Measurements from ENCODE around the gene ADGRF4.

Gene ADGRF4, protein sequence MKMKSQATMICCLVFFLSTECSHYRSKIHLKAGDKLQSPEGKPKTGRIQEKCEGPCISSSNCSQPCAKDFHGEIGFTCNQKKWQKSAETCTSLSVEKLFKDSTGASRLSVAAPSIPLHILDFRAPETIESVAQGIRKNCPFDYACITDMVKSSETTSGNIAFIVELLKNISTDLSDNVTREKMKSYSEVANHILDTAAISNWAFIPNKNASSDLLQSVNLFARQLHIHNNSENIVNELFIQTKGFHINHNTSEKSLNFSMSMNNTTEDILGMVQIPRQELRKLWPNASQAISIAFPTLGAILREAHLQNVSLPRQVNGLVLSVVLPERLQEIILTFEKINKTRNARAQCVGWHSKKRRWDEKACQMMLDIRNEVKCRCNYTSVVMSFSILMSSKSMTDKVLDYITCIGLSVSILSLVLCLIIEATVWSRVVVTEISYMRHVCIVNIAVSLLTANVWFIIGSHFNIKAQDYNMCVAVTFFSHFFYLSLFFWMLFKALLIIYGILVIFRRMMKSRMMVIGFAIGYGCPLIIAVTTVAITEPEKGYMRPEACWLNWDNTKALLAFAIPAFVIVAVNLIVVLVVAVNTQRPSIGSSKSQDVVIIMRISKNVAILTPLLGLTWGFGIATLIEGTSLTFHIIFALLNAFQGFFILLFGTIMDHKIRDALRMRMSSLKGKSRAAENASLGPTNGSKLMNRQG

GRCh38 chr6:47698342-47698787 lies at the start of gene ADGRF4:
TSS of gene ADGRF4 (plus strand) at chr6:47698580. CDS start at chr6:47707246, 8,666 bp downstream.
- no peak for DNase-seq (ENCODE audit: low spot score)

GRCh38 chr6:47650553-47651432 lies 47.6 kb upstream of the ADGRF4 start:
- DNase-seq (ENCODE audit: low spot score), result no peak

DNA sequence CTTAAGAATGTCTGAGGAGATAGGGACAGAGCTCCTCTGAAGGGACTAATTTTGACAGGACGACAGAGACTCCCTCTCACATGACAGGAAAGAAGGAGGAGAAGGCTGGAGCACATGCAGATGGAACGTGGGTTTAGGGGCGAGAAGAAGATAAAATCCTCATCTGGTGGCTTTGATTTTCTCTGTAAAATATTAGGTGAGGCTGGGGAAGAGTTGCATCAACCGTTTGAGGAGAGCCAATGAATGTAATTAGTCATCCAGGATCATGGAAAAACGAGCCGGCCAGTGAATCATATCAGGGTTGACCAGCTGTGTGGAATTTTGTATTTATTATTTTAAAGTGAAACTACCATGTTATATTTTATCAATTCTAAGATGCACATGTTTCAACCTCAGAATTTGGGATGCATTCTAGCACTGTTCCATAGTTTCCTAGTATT lies 46.9 kb upstream of the ADGRF4 start:
- no peak for DNase-seq (ENCODE audit: low spot score)

DNA sequence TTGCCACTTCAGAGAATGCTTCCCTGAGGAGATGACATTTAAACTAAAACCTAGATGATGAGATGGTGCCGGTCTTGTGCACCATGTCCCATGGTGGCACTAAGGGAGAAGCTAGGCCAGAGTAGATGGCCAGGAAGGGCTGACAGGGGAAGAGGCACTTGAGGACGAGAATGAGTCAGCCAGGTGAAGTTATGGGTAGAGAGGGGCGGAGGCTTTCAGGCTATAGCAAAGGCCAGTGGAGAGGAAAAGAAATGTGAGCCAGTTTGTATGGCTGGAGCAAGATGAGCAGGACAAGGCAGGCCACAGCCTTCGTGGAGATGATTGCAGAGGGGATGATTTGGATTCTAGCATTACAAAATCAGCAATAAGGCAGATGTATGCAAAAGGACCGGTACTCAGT lies 44.7 kb upstream of the ADGRF4 start:
- no peak for DNase-seq (ENCODE audit: low spot score)

DNA sequence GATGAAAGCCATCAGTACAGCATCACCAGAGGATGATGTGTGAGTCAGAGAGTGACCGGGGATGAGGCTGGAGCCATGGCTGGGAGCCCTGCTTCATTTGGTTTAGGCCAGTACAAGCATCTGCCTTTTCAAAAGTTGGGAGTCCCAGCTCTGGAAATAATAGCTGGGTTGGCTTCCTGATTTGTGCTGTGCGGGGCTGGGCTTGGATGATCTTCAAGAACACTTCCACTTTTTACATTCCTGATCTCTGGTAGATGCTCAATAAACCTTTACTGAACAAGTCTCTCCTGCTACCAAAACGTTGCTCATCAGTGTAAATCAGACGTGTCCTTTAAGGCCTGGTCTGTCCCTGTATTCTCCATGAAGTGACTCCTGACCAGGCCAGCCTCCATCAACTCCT lies 44.1 kb upstream of the ADGRF4 start:
- no peak for DNase-seq (ENCODE audit: low spot score)

GRCh38 chr6:47655719-47656595 lies 42.4 kb upstream of the ADGRF4 start:
- DNase-seq (ENCODE audit: low spot score), result no peak

DNA sequence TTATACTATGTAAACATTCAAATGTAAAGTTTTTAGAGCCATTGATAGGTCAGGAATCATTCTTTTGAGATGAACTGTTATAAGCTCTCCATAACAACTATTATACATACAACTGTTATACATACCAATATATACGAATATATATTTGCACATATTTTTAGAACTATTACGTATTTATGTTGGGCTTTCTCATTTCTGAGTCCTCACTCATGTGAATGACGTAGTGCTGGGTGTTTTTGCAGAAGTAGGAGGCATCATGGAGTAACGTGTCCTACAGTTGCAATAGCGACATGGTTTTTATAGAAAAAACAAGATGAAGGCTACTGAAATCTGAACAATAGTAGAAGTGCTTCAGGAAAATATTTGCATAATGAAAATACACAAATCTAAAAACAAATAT lies 36.4 kb upstream of the ADGRF4 start:
- no peak for DNase-seq (ENCODE audit: low spot score)

- DNase-seq (ENCODE audit: low spot score), result no peak
Measured at GRCh38 chr6:47663462-47664216, 34.7 kb upstream of the ADGRF4 start.

DNA sequence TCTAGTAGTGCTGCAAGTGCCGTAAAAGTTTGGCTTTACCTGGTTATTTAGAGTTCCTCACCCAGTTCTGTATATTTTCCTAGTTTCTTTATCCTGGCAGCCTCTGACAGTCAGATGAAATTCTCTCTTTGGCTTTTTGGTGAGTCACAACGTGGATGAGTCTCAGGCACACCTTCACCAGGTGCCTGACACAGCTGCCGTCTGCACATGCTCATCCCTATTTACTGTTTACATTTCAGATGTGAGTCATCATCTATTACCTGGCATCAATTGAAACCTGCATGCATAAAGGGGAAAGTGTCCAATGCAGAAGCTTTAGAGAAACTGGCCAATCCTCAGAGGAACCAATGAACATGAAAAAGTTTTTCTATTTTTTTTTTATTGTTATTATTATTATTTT lies 33.3 kb upstream of the ADGRF4 start:
- no peak for DNase-seq (ENCODE audit: low spot score)

- no peak for DNase-seq (ENCODE audit: low spot score)
Measured at GRCh38 chr6:47669684-47670513, 28.5 kb upstream of the ADGRF4 start.

GRCh38 chr6:47670851-47671250 lies 27.5 kb upstream of the ADGRF4 start:
- no peak for DNase-seq (ENCODE audit: low spot score)

- DNase-seq (ENCODE audit: low spot score), result no peak
Measured at GRCh38 chr6:47671777-47672176, 26.6 kb upstream of the ADGRF4 start.

- DNase-seq (ENCODE audit: low spot score), result no peak
Measured at GRCh38 chr6:47672816-47673215, 25.6 kb upstream of the ADGRF4 start.

GRCh38 chr6:47674673-47675072 lies 23.7 kb upstream of the ADGRF4 start:
- DNase-seq (ENCODE audit: low spot score), result no peak

- DNase-seq (ENCODE audit: low spot score), result no peak
Measured at GRCh38 chr6:47677381-47678100, 20.8 kb upstream of the ADGRF4 start.

DNA sequence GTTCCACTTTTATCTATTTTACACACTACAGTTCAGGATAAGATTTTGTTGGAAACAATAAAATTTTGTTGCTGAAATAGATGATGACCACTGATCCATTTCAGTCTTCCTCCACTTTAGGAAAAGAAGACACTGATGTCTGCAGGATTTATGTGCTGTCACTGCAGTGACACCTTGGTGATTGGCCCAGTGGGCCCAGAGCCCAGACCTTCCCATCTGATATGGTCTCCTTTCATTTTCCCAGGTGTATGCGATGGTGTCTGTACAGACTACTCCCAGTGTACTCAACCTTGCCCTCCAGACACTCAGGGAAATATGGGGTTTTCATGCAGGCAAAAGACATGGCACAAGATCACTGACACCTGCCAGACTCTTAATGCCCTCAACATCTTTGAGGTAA lies 19.6 kb upstream of the ADGRF4 start:
- DNase-seq (ENCODE audit: low spot score), result no peak

DNA sequence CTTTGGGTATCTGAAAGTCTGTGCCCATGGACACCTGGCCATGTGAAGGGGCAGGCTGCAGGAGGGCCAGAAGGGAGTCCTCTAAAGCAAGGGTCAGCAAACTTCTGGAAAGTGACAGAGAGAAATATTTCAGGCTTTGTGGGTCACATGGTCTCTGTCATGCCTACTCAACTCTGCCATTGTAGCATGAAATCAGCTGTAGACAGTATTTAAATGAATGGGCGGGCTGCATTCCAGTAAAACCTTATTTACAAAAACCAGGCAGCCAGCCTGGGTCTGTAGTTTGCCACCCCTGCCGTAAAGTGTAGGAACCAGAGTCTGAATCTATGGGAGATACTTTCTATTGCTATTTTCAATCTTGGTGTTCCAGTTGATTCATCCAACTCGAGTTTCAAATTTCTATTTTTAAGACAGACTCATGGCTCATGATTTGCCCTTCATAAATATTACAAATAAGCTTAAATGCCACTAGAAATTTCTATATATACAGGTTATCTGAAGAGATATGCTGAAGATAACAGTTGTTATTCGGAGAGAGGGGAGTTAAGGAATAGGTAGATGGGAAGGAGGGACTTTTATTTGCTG lies 19.0 kb upstream of the ADGRF4 start:
- DNase-seq (ENCODE audit: low spot score), result no peak

DNA sequence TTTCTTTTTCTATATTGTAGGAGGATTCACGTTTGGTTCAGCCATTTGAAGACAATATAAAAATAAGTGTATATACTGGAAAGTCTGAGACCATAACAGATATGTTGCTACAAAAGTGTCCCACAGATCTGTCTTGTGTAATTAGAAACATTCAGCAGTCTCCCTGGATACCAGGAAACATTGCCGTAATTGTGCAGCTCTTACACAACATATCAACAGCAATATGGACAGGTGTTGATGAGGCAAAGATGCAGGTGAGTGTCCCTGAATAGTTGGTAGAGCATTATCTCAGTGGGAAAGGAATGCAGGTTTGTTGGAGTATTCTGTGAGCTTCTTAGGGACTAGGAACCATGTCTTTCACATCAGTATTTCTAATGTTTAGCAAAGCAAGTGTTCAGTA lies 18.3 kb upstream of the ADGRF4 start:
- DNase-seq (ENCODE audit: low spot score), result no peak

- DNase-seq (ENCODE audit: low spot score), result no peak
Measured at GRCh38 chr6:47680724-47681123, 17.7 kb upstream of the ADGRF4 start.

All from globus pallidus (tissue), 1 donor.